Spinal cord (tissue), 4 donors: ENCODE results near the gene FXYD3. TPM values are rescaled to one million over a fixed set of nuclear protein-coding genes. Genes with fewer than 3 reads are reported as not detected.

Source experiments
- polyA plus RNA-seq, 2 donors: library from polyadenylated mRNA; unstranded; fragments of 120-200 nt; gene quantifications; one replicate each; pipeline ENCODE4 v1.2.1, GENCODE V29; 2013; ENCODE audit not compliant: insufficient read length in 2 of 2
- small RNA-seq: library from RNA; depleted of rRNA; stranded (forward); fragments of <200 nt; gene quantifications from one replicate; pipeline ENCODE3, GENCODE V24; 2014; ENCODE audit warnings: low replicate concordance
- total RNA-seq, 2 donors: library from RNA; depleted of rRNA in 1 of 2; stranded (reverse); fragments of 120-200 nt in 1 of 2; fragments of >200 nt in 1 of 2; gene quantifications; one replicate each; pipeline versions ENCODE4 v1.2.3 to v1.2.4, GENCODE V29; 2013 to 2014

The FXYD3 gene
- total and polyA plus RNA-seq, 4 donors = 0.40 to 2.6 (median 1.1) TPM

Small RNA genes lying within 50 kb of the gene (small RNA-seq; reads per million reads assigned to genes)
- not detected for gene AC020907.2

Other genes starting within 250 kb of the FXYD3 start
- 1 to 10 TPM; 7.5 to 7.7 TPM for gene ZNF30, start 188.9 kb upstream of the FXYD3 start, total RNA-seq
- 10 to 100 TPM; 11.4 to 11.7 TPM for gene ZNF30, start 188.9 kb upstream of the FXYD3 start, polyA plus RNA-seq
- 10 to 100 TPM; 10.3 to 10.4 TPM for gene ZNF792, start 151.6 kb upstream of the FXYD3 start, total RNA-seq
- gene ZNF792, start 151.6 kb upstream of the FXYD3 start, polyA plus RNA-seq = 1 to 10 TPM; 2.9 to 3.8 TPM
- gene GRAMD1A, start 115.5 kb upstream of the FXYD3 start, total RNA-seq = 10 to 100 TPM; 29.6 to 36.2 TPM
- 100 to 1,000 TPM in 1 of 2 donors, 10 to 100 TPM in 1; 92.5 to 111 TPM for gene GRAMD1A, start 115.5 kb upstream of the FXYD3 start, polyA plus RNA-seq
- 10 to 100 TPM in 1 of 2 donors, 1 to 10 TPM in 1; 5.8 to 17.2 TPM for gene SCN1B, start 85.4 kb upstream of the FXYD3 start, total RNA-seq
- gene SCN1B, start 85.4 kb upstream of the FXYD3 start, polyA plus RNA-seq = 10 to 100 TPM; 16.1 to 24.0 TPM
- under 1 TPM; 0.20 to 0.50 TPM for gene HPN, start 74.1 kb upstream of the FXYD3 start, total RNA-seq
- gene HPN, start 74.1 kb upstream of the FXYD3 start, polyA plus RNA-seq = 1 to 10 TPM; 1.1 to 1.4 TPM
- 10 to 100 TPM; 10.9 to 18.5 TPM for gene LGI4, start 19.2 kb downstream of the FXYD3 start, total RNA-seq
- gene LGI4, start 19.2 kb downstream of the FXYD3 start, polyA plus RNA-seq = 10 to 100 TPM; 21.4 to 37.5 TPM
- gene FXYD1, start 23.0 kb downstream of the FXYD3 start, total RNA-seq = 100 to 1,000 TPM in 1 of 2 donors, 10 to 100 TPM in 1; 20.4 to 104 TPM
- 10 to 100 TPM; 37.9 to 58.3 TPM for gene FXYD1, start 23.0 kb downstream of the FXYD3 start, polyA plus RNA-seq
- gene FXYD7, start 27.4 kb downstream of the FXYD3 start, total RNA-seq = 10 to 100 TPM; 12.1 to 34.3 TPM
- gene FXYD7, start 27.4 kb downstream of the FXYD3 start, polyA plus RNA-seq = 100 to 1,000 TPM; 279 to 281 TPM
- gene FXYD5, start 38.9 kb downstream of the FXYD3 start, total RNA-seq = 10 to 100 TPM; 11.0 to 52.5 TPM
- gene FXYD5, start 38.9 kb downstream of the FXYD3 start, polyA plus RNA-seq = 10 to 100 TPM in 1 of 2 donors, 1 to 10 TPM in 1; 9.3 to 32.5 TPM
- not detected for gene FAM187B, start 112.9 kb downstream of the FXYD3 start, total RNA-seq
- gene FAM187B, start 112.9 kb downstream of the FXYD3 start, polyA plus RNA-seq = not detected
- gene LSR, start 133.2 kb downstream of the FXYD3 start, total RNA-seq = 10 to 100 TPM in 1 of 2 donors, 1 to 10 TPM in 1; 2.0 to 29.4 TPM
- 10 to 100 TPM; 21.3 to 25.4 TPM for gene LSR, start 133.2 kb downstream of the FXYD3 start, polyA plus RNA-seq
- gene USF2, start 153.1 kb downstream of the FXYD3 start, total RNA-seq = 10 to 100 TPM; 37.2 to 89.6 TPM
- 100 to 1,000 TPM; 235 to 258 TPM for gene USF2, start 153.1 kb downstream of the FXYD3 start, polyA plus RNA-seq
- gene HAMP, start 166.7 kb downstream of the FXYD3 start, total RNA-seq = under 1 TPM in 1 of 2 donors, not detected in 1; 0.40 TPM
- gene HAMP, start 166.7 kb downstream of the FXYD3 start, polyA plus RNA-seq = under 1 TPM; 0.35 to 0.67 TPM
- gene MAG, start 176.3 kb downstream of the FXYD3 start, total RNA-seq = 100 to 1,000 TPM in 1 of 2 donors, 10 to 100 TPM in 1; 83.5 to 215 TPM
- gene MAG, start 176.3 kb downstream of the FXYD3 start, polyA plus RNA-seq = 100 to 1,000 TPM; 249 to 261 TPM
- gene CD22, start 213.4 kb downstream of the FXYD3 start, total RNA-seq = 10 to 100 TPM in 1 of 2 donors, 1 to 10 TPM in 1; 9.4 to 13.5 TPM
- gene CD22, start 213.4 kb downstream of the FXYD3 start, polyA plus RNA-seq = 10 to 100 TPM; 24.2 to 39.4 TPM
- gene FFAR1, start 232.1 kb downstream of the FXYD3 start, total RNA-seq = under 1 TPM in 1 of 2 donors, not detected in 1; 0.06 TPM
- under 1 TPM; 0.70 to 0.83 TPM for gene FFAR1, start 232.1 kb downstream of the FXYD3 start, polyA plus RNA-seq
- under 1 TPM; 0.10 to 0.11 TPM for gene FFAR3, start 242.6 kb downstream of the FXYD3 start, total RNA-seq
- not detected for gene FFAR3, start 242.6 kb downstream of the FXYD3 start, polyA plus RNA-seq